Hepatocyte (in vitro differentiated cells): Measurements from ENCODE around the gene CCDC167.

Experiments used
- CTCF ChIP-seq: fragments of 200-600 bp; sonication (generic); IDR thresholded peaks from 2 replicates; pipeline ENCODE4 v1.5.1; 2016; ENCODE audit warnings: antibody characterized with exemption, mild to moderate bottlenecking; ENCODE audit not compliant: poor library complexity
- EZH2 ChIP-seq: fragments of 200-600 bp; sonication (generic); IDR thresholded peaks from 2 replicates; pipeline ENCODE4 v1.6.1; 2016; ENCODE audit warnings: antibody characterized with exemption, mild to moderate bottlenecking, borderline replicate concordance
- EZH2phosphoT487 ChIP-seq: fragments of 200-600 bp; sonication (generic); IDR thresholded peaks from one replicate; pipeline ENCODE4 v1.6.1; 2018; ENCODE audit warnings: antibody characterized with exemption, mild to moderate bottlenecking, low read depth, moderate library complexity; ENCODE audit not compliant: unreplicated experiment, severe bottlenecking

DNA sequence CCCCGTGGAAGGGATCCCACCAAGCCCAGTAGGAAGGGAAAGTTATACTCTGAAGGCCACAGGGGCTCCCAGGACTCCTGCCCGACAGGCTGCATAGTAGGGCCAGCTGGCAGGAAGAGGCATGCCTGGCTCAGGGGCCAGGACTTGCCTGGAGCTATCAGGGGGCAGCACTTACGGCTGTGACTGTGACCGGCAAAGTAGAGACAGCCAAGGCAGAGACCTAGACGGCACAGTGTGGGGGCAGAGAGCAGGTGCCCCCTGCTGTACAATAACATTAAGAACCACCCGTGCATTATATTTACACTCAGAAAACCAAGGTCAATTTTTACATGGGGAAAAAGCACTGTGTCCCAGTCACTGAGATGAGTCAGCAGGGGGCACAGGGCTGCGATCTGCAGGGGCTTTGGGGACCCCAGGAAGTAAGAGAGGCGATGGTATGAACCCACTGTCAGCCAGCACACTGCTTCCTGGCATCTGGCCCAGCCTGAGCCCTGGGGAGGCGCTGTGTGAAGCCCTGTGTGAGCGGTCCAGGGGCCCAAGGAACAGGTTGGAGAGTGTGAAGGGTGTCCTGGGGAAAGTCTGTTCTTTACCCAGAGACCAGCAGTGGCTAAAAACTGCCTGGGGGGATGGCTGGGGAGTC lies 9.9 kb downstream of the CCDC167 start:
- TF ChIP-seq CTCF (no peak), EZH2 (no peak), EZH2phosphoT487 (no peak)
